IMR-90 (cell line): ENCODE results near the gene LY6G6D. TPM values are rescaled to one million over a fixed set of nuclear protein-coding genes. Genes with fewer than 3 reads are reported as not detected.

Experiments used
- ATAC-seq: fragments of 200-7000 bp; cut with Tn5 transposase; 2 replicates; pipeline ENCODE4 v1.9.1; 2020; ENCODE audit warnings: low read depth, mild to moderate bottlenecking, moderate library complexity
- BruUV-seq: library from RNA; stranded (reverse); fragments of 400-500 nt; replicated peaks from 2 replicates; lab custom pipeline; 2021; lab: Mats Ljungman, UMichigan
- CTCF ChIA-PET: fragments of 300-600 bp; formaldehyde crosslinking; extraction: SDS; loops from one replicate; lab custom pipeline; 2021; ENCODE audit warnings: antibody characterized with exemption; lab: Yijun Ruan, JAX
- POLR2A ChIA-PET: fragments of 300-600 bp; sonication (Branson Sonifier 250); formaldehyde crosslinking; loops from one replicate; lab custom pipeline; 2022; ENCODE audit warnings: antibody characterized with exemption; ENCODE audit not compliant: unreplicated experiment; lab: Charles Lee
- DNase-seq: peaks from one replicate; pipeline ENCODE4 v3.0.0; 2013
- H2AFZ ChIP-seq: replicated peaks from 2 replicates; pipeline ENCODE3; 2013; ENCODE audit warnings: low read length, mild to moderate bottlenecking; ENCODE audit not compliant: poor library complexity
- H2AK5ac ChIP-seq: 2 replicates; pipeline ENCODE4 v1.6.1; 2013; ENCODE audit warnings: low read depth, low read length, inconsistent platforms
- H2AK9ac ChIP-seq: replicated peaks from 2 replicates; pipeline ENCODE3; 2013; ENCODE audit warnings: mild to moderate bottlenecking, low read depth, low read length, moderate library complexity; ENCODE audit not compliant: poor library complexity
- H2BK120ac ChIP-seq: 2 replicates; pipeline ENCODE4 v1.6.1; 2013; ENCODE audit warnings: low read depth, low read length, inconsistent platforms
- H2BK15ac ChIP-seq: 3 replicates; pipeline ENCODE4 v1.6.1; 2013; ENCODE audit warnings: low read depth, low read length, inconsistent platforms
- H2BK20ac ChIP-seq: 2 replicates; pipeline ENCODE4 v1.6.1; 2013; ENCODE audit warnings: low read depth, mild to moderate bottlenecking, inconsistent platforms, low read length, moderate library complexity
- H2BK5ac ChIP-seq: 2 replicates; pipeline ENCODE4 v1.6.1; 2013; ENCODE audit warnings: mild to moderate bottlenecking, low read depth, low read length, inconsistent platforms; ENCODE audit not compliant: poor library complexity, severe bottlenecking
- H3K14ac ChIP-seq: replicated peaks from 2 replicates; pipeline ENCODE4 v1.6.1; 2013; ENCODE audit warnings: low read depth, low read length, inconsistent platforms
- H3K18ac ChIP-seq: 2 replicates; pipeline ENCODE4 v1.6.1; 2013; ENCODE audit warnings: low read depth, low read length, control low read depth
- H3K23ac ChIP-seq: 2 replicates; pipeline ENCODE4 v1.6.1; 2013; ENCODE audit warnings: low read depth, low read length, inconsistent platforms
- H3K27ac ChIP-seq: 2 replicates; pipeline ENCODE4 v1.5.1; 2013; ENCODE audit warnings: mild to moderate bottlenecking, control low read depth, low read length; ENCODE audit not compliant: insufficient read depth
- H3K27me3 ChIP-seq: 2 replicates; pipeline ENCODE4 v1.6.1; 2013; ENCODE audit warnings: low read length; ENCODE audit not compliant: control insufficient read depth, insufficient read depth
- H3K36me3 ChIP-seq: 2 replicates; pipeline ENCODE4 v1.6.1; 2013; ENCODE audit warnings: low read length, mixed read lengths; ENCODE audit not compliant: control insufficient read depth, insufficient read depth
- H3K4ac ChIP-seq: 2 replicates; pipeline ENCODE4 v1.6.1; 2013; ENCODE audit warnings: low read depth, low read length, inconsistent platforms
- H3K4me1 ChIP-seq: 2 replicates; pipeline ENCODE4 v1.6.1; 2013; ENCODE audit warnings: low read length, mixed read lengths; ENCODE audit not compliant: control insufficient read depth, insufficient read depth
- H3K4me2 ChIP-seq: 2 replicates; pipeline ENCODE4 v1.6.1; 2013; ENCODE audit warnings: low read depth, mild to moderate bottlenecking, control low read depth, low read length, moderate library complexity
- H3K4me3 ChIP-seq: 2 replicates; pipeline ENCODE4 v1.5.1; 2013; ENCODE audit warnings: low read depth, mild to moderate bottlenecking, control low read depth, low read length, moderate library complexity; ENCODE audit not compliant: insufficient read depth
- H3K56ac ChIP-seq: 2 replicates; pipeline ENCODE4 v1.6.1; 2013; ENCODE audit warnings: low read length, inconsistent platforms; ENCODE audit not compliant: insufficient read depth; ENCODE audit errors: extremely low read depth
- H3K79me1 ChIP-seq, 2 experiments: 2 replicates each; pipeline ENCODE4 v1.6.1; 2013; ENCODE audit warnings: low read length in 2 of 2, inconsistent platforms in 1 of 2, low read depth in 1 of 2
- H3K9ac ChIP-seq: 2 replicates; pipeline ENCODE4 v1.6.1; 2013; ENCODE audit warnings: low read depth, low read length, control low read depth
- H3K9me1 ChIP-seq: 2 replicates; pipeline ENCODE4 v1.6.1; 2013; ENCODE audit warnings: low read length, inconsistent platforms; ENCODE audit not compliant: insufficient read depth
- H3K9me3 ChIP-seq: 2 replicates; pipeline ENCODE4 v1.6.1; 2013; ENCODE audit warnings: low read length; ENCODE audit not compliant: control insufficient read depth, insufficient read depth
- H4K20me1 ChIP-seq: 2 replicates; pipeline ENCODE4 v1.6.1; 2013; ENCODE audit warnings: low read length, inconsistent platforms; ENCODE audit not compliant: insufficient read depth
- H4K5ac ChIP-seq: 2 replicates; pipeline ENCODE4 v1.6.1; 2013; ENCODE audit warnings: mild to moderate bottlenecking, low read depth, low read length, control low read depth
- H4K8ac ChIP-seq, 2 experiments: 2 replicates each; pipeline ENCODE4 v1.6.1; 2013; ENCODE audit warnings: low read depth in 2 of 2, low read length in 2 of 2, control low read depth in 1 of 2, inconsistent platforms in 1 of 2
- H4K91ac ChIP-seq: 2 replicates; pipeline ENCODE4 v1.6.1; 2013; ENCODE audit warnings: low read depth, low read length, inconsistent platforms; ENCODE audit not compliant: insufficient read depth
- BHLHE40 ChIP-seq: fragments of 150-350 bp; IDR thresholded peaks from 2 replicates; pipeline ENCODE4 v1.6.1; 2016; ENCODE audit warnings: mild to moderate bottlenecking, low read depth, low read length
- CHD1 ChIP-seq: IDR thresholded peaks from 2 replicates; pipeline ENCODE4 v1.6.1; 2012; ENCODE audit warnings: low read depth, low read length, improper control_type of control experiment
- CTCF ChIP-seq: conservative IDR thresholded peaks from 2 replicates; pipeline ENCODE4 v1.5.1; 2012; ENCODE audit warnings: mild to moderate bottlenecking, low read depth, low read length, improper control_type of control experiment
- ELK1 ChIP-seq: fragments of 150-350 bp; IDR thresholded peaks from 2 replicates; pipeline ENCODE4 v1.6.1; 2016; ENCODE audit warnings: low read depth, mild to moderate bottlenecking, low read length, moderate library complexity, borderline replicate concordance
- MAFK ChIP-seq: IDR thresholded peaks from 2 replicates; pipeline ENCODE4 v1.6.1; 2012; ENCODE audit warnings: low read depth, low read length, improper control_type of control experiment
- MAZ ChIP-seq: IDR thresholded peaks from 2 replicates; pipeline ENCODE4 v1.6.1; 2012; ENCODE audit warnings: low read depth, mild to moderate bottlenecking, low read length, improper control_type of control experiment, moderate library complexity, borderline replicate concordance
- MXI1 ChIP-seq: IDR thresholded peaks from 2 replicates; pipeline ENCODE4 v1.6.1; 2012; ENCODE audit warnings: low read depth, mild to moderate bottlenecking, low read length, moderate library complexity, borderline replicate concordance
- NFE2L2 ChIP-seq: fragments of 150-350 bp; IDR thresholded peaks from 2 replicates; pipeline ENCODE4 v1.6.1; 2016; ENCODE audit warnings: low read depth, mild to moderate bottlenecking, low read length
- POLR2A ChIP-seq: IDR thresholded peaks from 2 replicates; pipeline ENCODE4 v1.6.1; 2012; ENCODE audit warnings: mild to moderate bottlenecking, low read depth, low read length
- RAD21 ChIP-seq: IDR thresholded peaks from 2 replicates; pipeline ENCODE4 v1.6.1; 2012; ENCODE audit warnings: low read length, improper control_type of control experiment
- RCOR1 ChIP-seq: IDR thresholded peaks from 2 replicates; pipeline ENCODE4 v1.6.1; 2012; ENCODE audit warnings: mild to moderate bottlenecking, low read length, improper control_type of control experiment; ENCODE audit not compliant: insufficient replicate concordance
- RFX5 ChIP-seq: IDR thresholded peaks from 2 replicates; pipeline ENCODE4 v1.8.0; 2012; ENCODE audit warnings: low read depth, mild to moderate bottlenecking, low read length, moderate library complexity
- SMC3 ChIP-seq: fragments of 150-350 bp; IDR thresholded peaks from 2 replicates; pipeline ENCODE4 v1.6.1; 2016; ENCODE audit warnings: low read depth, mild to moderate bottlenecking, antibody characterized with exemption, low read length, moderate library complexity
- USF2 ChIP-seq: fragments of 150-350 bp; IDR thresholded peaks from 2 replicates; pipeline ENCODE4 v1.6.1; 2017; ENCODE audit warnings: mild to moderate bottlenecking, antibody characterized with exemption, low read length, low read depth
- WGBS, 2 experiments: methylation state at CpG; one replicate each; pipeline versions ENCODE4 v1.1.5 to v1.1.7; 2013; ENCODE audit warnings: missing lambda C conversion rate in 2 of 2; ENCODE audit not compliant: insufficient read length in 1 of 2; ENCODE audit errors: extremely low coverage in 2 of 2; 5-methylcytosine and 5-hydroxymethylcytosine counted together
- dilution Hi-C: fragments of 300-500 bp; cut with HindIII; formaldehyde crosslinking; loops from one replicate; pipeline ENCODE4 v1.14.3; 2018; ENCODE audit warnings: low sequenced_read_pairs; ENCODE audit not compliant: unreplicated experiment
- in situ Hi-C: fragments of 300-500 bp; cut with MboI; formaldehyde crosslinking; loops from 3 replicates; pipeline ENCODE4 v1.14.3; 2019; ENCODE audit warnings: low sequenced_read_pairs, inconsistent platforms, mixed read lengths
- intact Hi-C: fragments of 100-400 bp; cut with micrococcal nuclease; formaldehyde crosslinking; loops from 2 replicates; pipeline ENCODE4 v1.10.0; 2022
- polyA plus RNA-seq, 3 experiments: library from polyadenylated mRNA; depleted of rRNA; stranded (reverse); fragments of >200 nt; gene quantifications; 2 replicates each; pipeline ENCODE4 v1.2.3, GENCODE V29; 2012; ENCODE audit warnings: low replicate concordance in 1 of 3
- total RNA-seq: library from RNA; depleted of rRNA; stranded (reverse); fragments of >200 nt; gene quantifications from 2 replicates; pipeline ENCODE4 v1.2.3, GENCODE V29; 2012

Gene LY6G6D
- total and polyA plus RNA-seq, 2 of the 4 experiments (the other 2 are of a cell fraction): not detected

- ChIA-PET CTCF (no interaction called here), POLR2A (no interaction called here)
- Histone ChIP-seq H3K9ac (peak overlapping the region; percentile 98), H3K56ac (peak overlapping the region; percentile 99), H3K79me1 (peaks cover 13 to 77% of the 10 kb centered on the region in 2 experiments; a peak in 3 of 4 replicates), H2BK20ac (peak overlapping the region; percentile 57), H2AK9ac (peak overlapping the region; percentile 100), H3K23ac (peak overlapping the region; percentile 98; the same call in 1 of the 2 replicates), H3K4ac (peak overlapping the region; percentile 98), H3K27ac (peak overlapping the region; percentile 94), H3K4me3 (peak overlapping the region; percentile 81), H4K8ac (peak overlapping the region; percentile 74 to 93), H2AFZ (peak overlapping the region; percentile 92), H2BK15ac (peak overlapping the region; percentile 61; the same call in 2 of the 3 replicates), H4K5ac (peak overlapping the region; percentile 86), H3K14ac (peak overlapping the region; percentile 99), H3K36me3 (peaks cover 21% of the 10 kb centered on the region), H2BK5ac (peak overlapping the region; percentile 99), H3K27me3 (no peaks in the 10 kb centered on the region), H4K91ac (peak overlapping the region; percentile 91), H2BK120ac (peak overlapping the region; percentile 81), H3K18ac (peak overlapping the region; percentile 66), H3K4me1 (peaks cover 18% of the 10 kb centered on the region), H2AK5ac (peak overlapping the region; percentile 89), H3K9me3 (no peaks in the 10 kb centered on the region), H4K20me1 (peaks cover 21% of the 10 kb centered on the region), H3K9me1 (peaks cover 17% of the 10 kb centered on the region), H3K4me2 (peak overlapping the region; percentile 90)
- no peak for ATAC-seq
- WGBS, 2 experiments: no CpG with 5 or more reads among the region's 10 CpGs
- dilution Hi-C loops: no loop called here
- TF ChIP-seq RAD21 (no peak), RCOR1 (no peak), MAZ (no peak), MXI1 (no peak), RFX5 (no peak), CTCF (no peak), BHLHE40 (no peak), NFE2L2 (no peak), MAFK (no peak), USF2 (no peak), ELK1 (no peak), POLR2A (no peak), CHD1 (no peak), SMC3 (no peak)
- intact Hi-C loops: no loop called here
- no TSS peak for BruUV-seq
- in situ Hi-C loops: no loop called here
- no peak for DNase-seq
These were observed 21.7 kb downstream of the LY6G6D start for GRCh38 chr6:31736768-31737314.
